Endothelial cell of umbilical vein (primary cell): Measurements from ENCODE around the gene CRISPLD2. TPM values are rescaled to one million over a fixed set of nuclear protein-coding genes. Genes with fewer than 3 reads are reported as not detected.

Source experiments
- BruUV-seq: library from RNA; stranded (reverse); fragments of 400-500 nt; replicated peaks from 2 replicates; lab custom pipeline; 2021; lab: Mats Ljungman, UMichigan
- CTCF ChIA-PET: fragments of 300-600, 350-600 bp; sonication (Branson Sonifier 250); formaldehyde crosslinking; loops from one replicate; lab custom pipeline; 2021; ENCODE audit warnings: antibody characterized with exemption, inconsistent platforms; lab: Charles Lee
- POLR2A ChIA-PET: fragments of 300-600, 350-600 bp; sonication (Branson Sonifier 250); formaldehyde crosslinking; loops from one replicate; lab custom pipeline; 2021; ENCODE audit warnings: antibody characterized with exemption, inconsistent platforms; lab: Charles Lee
- DNase-seq: peaks from one replicate; pipeline ENCODE4 v3.0.0-alpha.2; 2011; ENCODE audit warnings: low read depth, low spot score
- FAIRE-seq: peaks from 2 replicates; lab custom pipeline; 2011; peaks lifted over from hg19 to GRCh38; lab: Jason Lieb, UNC
- H2AFZ ChIP-seq: 2 replicates; pipeline ENCODE4 v1.6.0; 2012; ENCODE audit warnings: low read depth, low read length, control low read depth, inconsistent platforms
- H3K27ac ChIP-seq: 2 replicates; pipeline ENCODE4 v1.5.1; 2011; ENCODE audit warnings: low read depth, mild to moderate bottlenecking, control low read depth, low read length, moderate library complexity; ENCODE audit not compliant: insufficient read depth
- H3K27me3 ChIP-seq, 2 experiments: 2 replicates each; pipeline versions ENCODE4 v1.6.0 to v1.6.1; 2011; ENCODE audit warnings: low read length in 2 of 2, mixed read lengths in 1 of 2; ENCODE audit not compliant: control insufficient read depth in 2 of 2, insufficient read depth in 2 of 2
- H3K36me3 ChIP-seq, 2 experiments: 2 replicates in 1 of 2; 3 replicates in 1 of 2; pipeline ENCODE4 v1.5.1; 2011; ENCODE audit warnings: low read length in 2 of 2, mild to moderate bottlenecking in 1 of 2, moderate library complexity in 1 of 2; ENCODE audit not compliant: control insufficient read depth in 2 of 2, insufficient read depth in 2 of 2; ENCODE audit errors: extremely low read depth in 1 of 2
- H3K4me1 ChIP-seq: 3 replicates; pipeline ENCODE4 v1.5.1; 2011; ENCODE audit warnings: mild to moderate bottlenecking, low read length; ENCODE audit not compliant: control insufficient read depth, insufficient read depth; ENCODE audit errors: extremely low read depth
- H3K4me2 ChIP-seq: 2 replicates; pipeline ENCODE4 v1.6.1; 2011; ENCODE audit warnings: low read length, control low read depth, mixed read lengths; ENCODE audit not compliant: insufficient read depth
- H3K4me3 ChIP-seq, 3 experiments: fragments of 200-600 bp in 1 of 3; sonication (generic), shearing (Covaris generic) in 1 of 3; replicated peaks in 1 of 3; 2 replicates each; pipeline ENCODE4 v1.5.1; 2011 to 2016; ENCODE audit warnings: control low read depth in 3 of 3, low read length in 3 of 3, mild to moderate bottlenecking in 2 of 3, inconsistent platforms in 1 of 3, low read depth in 1 of 3, moderate library complexity in 1 of 3; ENCODE audit not compliant: insufficient read depth in 1 of 3
- H3K79me2 ChIP-seq: 2 replicates; pipeline ENCODE4 v1.6.0; 2012; ENCODE audit warnings: low read length, inconsistent platforms; ENCODE audit not compliant: control insufficient read depth, insufficient read depth
- H3K9ac ChIP-seq: replicated peaks from 2 replicates; pipeline ENCODE3; 2011; ENCODE audit warnings: low read length, control low read depth; ENCODE audit not compliant: insufficient read depth; ENCODE audit errors: extremely low read depth
- H3K9me1 ChIP-seq: replicated peaks from 3 replicates; pipeline ENCODE4 v1.6.0; 2011; ENCODE audit warnings: mild to moderate bottlenecking, low read length; ENCODE audit not compliant: control insufficient read depth, insufficient read depth; ENCODE audit errors: extremely low read depth
- H3K9me3 ChIP-seq: replicated peaks from 2 replicates; pipeline ENCODE4 v1.5.1; 2012; ENCODE audit warnings: low read length, inconsistent platforms; ENCODE audit not compliant: control insufficient read depth, insufficient read depth
- H4K20me1 ChIP-seq: replicated peaks from 2 replicates; pipeline ENCODE3; 2011; ENCODE audit warnings: mild to moderate bottlenecking, low read length; ENCODE audit not compliant: control insufficient read depth, insufficient read depth; ENCODE audit errors: extremely low read depth
- GATA2 ChIP-seq: IDR thresholded peaks from 2 replicates; pipeline ENCODE4 v1.7.0; 2011; ENCODE audit warnings: low read depth, mild to moderate bottlenecking, moderate library complexity, mixed read lengths, low read length; ENCODE audit not compliant: insufficient read length, insufficient read depth
- MYC ChIP-seq: IDR thresholded peaks from one replicate; pipeline ENCODE4 v1.6.1; 2011; ENCODE audit warnings: mild to moderate bottlenecking, low read depth, low read length
- POLR2A ChIP-seq: IDR thresholded peaks from 2 replicates; pipeline ENCODE4 v1.6.1; 2012; ENCODE audit warnings: low read depth, mild to moderate bottlenecking, control low read depth, low read length
- POLR2AphosphoS5 ChIP-seq: IDR thresholded peaks from 2 replicates; pipeline ENCODE4 v1.6.1; 2012; ENCODE audit warnings: low read depth, mild to moderate bottlenecking, control low read depth, low read length, moderate library complexity; ENCODE audit not compliant: insufficient read depth
- dilution Hi-C: fragments of 300-500 bp; cut with MboI; formaldehyde crosslinking; loops from one replicate; pipeline ENCODE4 v1.15.0; 2019; ENCODE audit warnings: low sequenced_read_pairs; ENCODE audit not compliant: extremely low pct_ligation_motif_present
- intact Hi-C: fragments of 100-400 bp; cut with micrococcal nuclease; formaldehyde crosslinking; loops from one replicate; pipeline ENCODE4 v1.10.0; 2022
- polyA plus RNA-seq, 4 experiments: library from polyadenylated mRNA; depleted of rRNA in 3 of 4; stranded (reverse) in 3 of 4; unstranded in 1 of 4; fragments of >200 nt; gene quantifications; 2 replicates each; pipeline versions ENCODE4 v1.2.1 to v1.2.3, GENCODE V29; 2011 to 2012; ENCODE audit warnings: missing spikeins in 1 of 4
- total RNA-seq: library from RNA; stranded (reverse); gene quantifications from 2 replicates; pipeline ENCODE4 v1.2.3, GENCODE V29; 2021
- TF ChIP-seq, protein P1 (sequence below): IDR thresholded peaks from 2 replicates; pipeline ENCODE4 v1.6.1; 2011; ENCODE audit not compliant: insufficient read depth, insufficient read length

Gene CRISPLD2
- total and polyA plus RNA-seq, 2 donors (not counting 3 experiments of a cell fraction or from before 2014, with no cell fraction given): 0.14 to 0.73 TPM

- H3K4me2 ChIP-seq: no peak overlapping the region
- BruUV-seq: no TSS peak
- dilution Hi-C loops (no loop called here), intact Hi-C loops (no loop called here)
- ChIA-PET CTCF (interaction anchor here (1.2 to 1.6 kb wide), 2 partner anchors 65 to 132 kb away, joined by 4 to 5 read pairs; no protein-coding TSS in a partner anchor), POLR2A (no interaction called here)
- no peak overlapping the region for H3K4me3 ChIP-seq
- DNase-seq (no peak), FAIRE-seq (no peak)
- H3K9me3 ChIP-seq: no peaks in the 10 kb centered on the region
- no peaks in the 10 kb centered on the region for H3K9me1 ChIP-seq
- no peak overlapping the region for H2AFZ ChIP-seq
- H4K20me1 ChIP-seq: no peaks in the 10 kb centered on the region
- peaks cover 18% of the 10 kb centered on the region for H3K4me1 ChIP-seq
- TF ChIP-seq POLR2A: no peak
- no peak for TF ChIP-seq POLR2AphosphoS5
- no peak for TF ChIP-seq MYC
- no peak for TF ChIP-seq GATA2
- no peak overlapping the region for H3K27ac ChIP-seq
- no peaks in the 10 kb centered on the region for H3K79me2 ChIP-seq
- H3K27me3 ChIP-seq: no peaks in the 10 kb centered on the region
- no peak overlapping the region for H3K9ac ChIP-seq
- H3K36me3 ChIP-seq: no peaks in the 10 kb centered on the region
These were observed 67.4 kb downstream of the CRISPLD2 start for GRCh38 chr16:84887207-84887606.

DNA sequence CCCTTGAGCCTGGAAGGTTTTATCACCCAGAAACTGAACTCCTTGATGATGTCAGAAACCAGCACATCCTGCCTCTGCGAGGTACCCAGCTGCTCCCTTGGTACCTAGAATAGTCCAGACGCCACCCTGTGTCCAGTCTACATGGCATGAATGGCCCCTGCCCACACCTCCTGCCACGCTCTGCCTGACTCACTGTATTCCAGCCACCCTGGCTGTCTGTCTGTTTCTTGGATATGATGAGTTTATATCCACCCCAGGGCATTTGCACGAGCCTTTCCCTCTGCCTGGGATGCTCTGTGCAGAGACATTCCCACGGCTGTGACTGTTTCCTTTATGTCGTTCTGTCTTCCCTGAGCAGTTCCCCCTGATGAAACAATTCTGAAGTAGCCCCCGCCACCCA is 68.7 kb downstream of the CRISPLD2 start:
- H3K9me3 ChIP-seq: no peaks in the 10 kb centered on the region
- dilution Hi-C loops (no loop called here), intact Hi-C loops (no loop called here)
- peaks cover 18% of the 10 kb centered on the region for H3K4me1 ChIP-seq
- FAIRE-seq: no peak
- H2AFZ ChIP-seq: no peak overlapping the region
- CTCF ChIA-PET: no interaction called here
- no peaks in the 10 kb centered on the region for H3K36me3 ChIP-seq
- H3K9ac ChIP-seq: no peak overlapping the region
- POLR2A ChIA-PET: no interaction called here
- no peaks in the 10 kb centered on the region for H3K9me1 ChIP-seq
- no peaks in the 10 kb centered on the region for H4K20me1 ChIP-seq
- no peak overlapping the region for H3K4me2 ChIP-seq
- BruUV-seq: no TSS peak
- H3K79me2 ChIP-seq: no peaks in the 10 kb centered on the region
- no peak for TF ChIP-seq GATA2
- TF ChIP-seq, protein P1, sequence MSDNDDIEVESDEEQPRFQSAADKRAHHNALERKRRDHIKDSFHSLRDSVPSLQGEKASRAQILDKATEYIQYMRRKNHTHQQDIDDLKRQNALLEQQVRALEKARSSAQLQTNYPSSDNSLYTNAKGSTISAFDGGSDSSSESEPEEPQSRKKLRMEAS: no peak
- no peak for DNase-seq
- H3K27me3 ChIP-seq: no peaks in the 10 kb centered on the region
- H3K4me3 ChIP-seq: no peak overlapping the region
- no peak overlapping the region for H3K27ac ChIP-seq
